Measurements from ENCODE around the gene ARVCF.

The ARVCF gene

GRCh38 chr22:19984201-19984753 lies 32.3 kb downstream of the ARVCF start:
- no peak for DNase-seq

GRCh38 chr22:19983741-19984140 lies 32.9 kb downstream of the ARVCF start:
- no peak for DNase-seq

- DNase-seq, result no peak
These were observed 33.5 kb downstream of the ARVCF start for GRCh38 chr22:19982991-19983578.

- DNase-seq, result no peak
These were observed 34.4 kb downstream of the ARVCF start for GRCh38 chr22:19981961-19982920.

GRCh38 chr22:19981171-19981960 lies 35.3 kb downstream of the ARVCF start:
- DNase-seq, result no peak

- no peak for DNase-seq
These were observed 35.9 kb downstream of the ARVCF start for GRCh38 chr22:19980766-19981165.

- no peak for DNase-seq
These were observed 36.7 kb downstream of the ARVCF start for GRCh38 chr22:19979712-19980493.

- no peak for DNase-seq
These were observed 37.9 kb downstream of the ARVCF start for GRCh38 chr22:19978748-19979147.

- no peak for DNase-seq
These were observed 39.1 kb downstream of the ARVCF start for GRCh38 chr22:19977296-19978243.

- no peak for DNase-seq
These were observed 40.0 kb downstream of the ARVCF start for GRCh38 chr22:19976671-19977070.

GRCh38 chr22:19975707-19976035 lies 41.0 kb downstream of the ARVCF start:
- no peak for DNase-seq

- DNase-seq, result no peak
These were observed 41.5 kb downstream of the ARVCF start for GRCh38 chr22:19974935-19975706.

GRCh38 chr22:19974268-19974861 lies 42.3 kb downstream of the ARVCF start:
- DNase-seq, result no peak

GRCh38 chr22:19973551-19974267 lies 42.9 kb downstream of the ARVCF start:
- DNase-seq, result no peak

GRCh38 chr22:19972652-19973550 lies 43.7 kb downstream of the ARVCF start:
- DNase-seq, result no peak

GRCh38 chr22:19972251-19972650 lies 44.4 kb downstream of the ARVCF start:
- no peak for DNase-seq

- DNase-seq, result no peak
These were observed 45.1 kb downstream of the ARVCF start for GRCh38 chr22:19971276-19972124.

Measured in NCI-H1105 (cell line).